GM21381 (cell line): ENCODE data around the gene RASD2.

Experiments used
- ATAC-seq: cut with Tn5 transposase; IDR thresholded peaks from one replicate; pipeline ENCODE4 v1.9.1; 2021; ENCODE audit warnings: mild to moderate bottlenecking, moderate library complexity; ENCODE audit not compliant: unreplicated experiment

Gene RASD2

DNA sequence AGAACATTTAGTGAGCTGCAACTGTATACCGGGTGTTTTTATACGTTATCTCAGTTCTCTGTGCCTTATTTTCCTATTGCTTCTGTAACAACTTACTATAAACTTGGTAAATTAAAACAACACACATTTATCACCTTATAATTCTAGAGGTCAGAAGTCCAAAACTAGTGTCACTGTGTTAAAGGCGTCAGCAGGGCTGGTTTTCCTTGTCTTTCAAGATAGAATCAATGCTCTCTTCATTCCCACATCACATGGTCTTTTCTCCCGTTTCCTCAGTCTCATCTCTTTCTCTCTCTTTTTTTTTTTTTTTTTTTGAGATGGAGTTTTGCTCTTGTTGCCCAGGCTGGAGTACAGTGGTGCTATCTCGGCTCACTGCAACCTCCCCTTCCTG is 40.4 kb downstream of the RASD2 start:
- ATAC-seq = no peak

DNA sequence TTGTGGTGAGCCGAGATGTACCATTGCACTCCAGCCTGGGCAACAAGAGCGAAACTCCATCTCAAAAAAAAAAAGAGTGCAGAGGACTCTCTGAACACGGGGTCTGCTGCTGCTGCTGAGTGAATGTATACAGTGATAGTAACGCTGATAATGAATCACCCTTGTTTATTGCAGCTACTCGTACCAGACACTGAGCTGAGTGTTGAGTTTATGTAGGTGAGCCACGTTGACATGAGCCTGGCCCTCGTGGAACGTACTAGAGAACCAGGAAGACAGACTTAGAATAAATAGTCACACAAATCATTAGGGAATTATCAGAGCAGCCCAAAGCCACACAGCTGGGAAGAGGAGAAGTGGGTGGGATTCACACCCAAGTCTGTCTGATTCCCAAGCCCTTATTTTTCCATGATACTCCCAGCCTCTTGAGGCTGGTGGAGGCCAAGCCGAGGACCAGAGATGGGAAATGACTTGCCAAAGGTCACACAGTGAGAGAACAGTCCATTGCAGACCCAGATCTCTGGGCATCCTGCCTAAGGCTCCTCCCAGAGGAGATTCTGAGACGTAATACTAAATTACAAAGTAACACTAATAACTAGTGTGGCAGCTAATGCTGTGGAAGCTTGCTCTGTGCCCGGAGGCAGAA is 41.7 kb downstream of the RASD2 start:
- no peak for ATAC-seq

DNA sequence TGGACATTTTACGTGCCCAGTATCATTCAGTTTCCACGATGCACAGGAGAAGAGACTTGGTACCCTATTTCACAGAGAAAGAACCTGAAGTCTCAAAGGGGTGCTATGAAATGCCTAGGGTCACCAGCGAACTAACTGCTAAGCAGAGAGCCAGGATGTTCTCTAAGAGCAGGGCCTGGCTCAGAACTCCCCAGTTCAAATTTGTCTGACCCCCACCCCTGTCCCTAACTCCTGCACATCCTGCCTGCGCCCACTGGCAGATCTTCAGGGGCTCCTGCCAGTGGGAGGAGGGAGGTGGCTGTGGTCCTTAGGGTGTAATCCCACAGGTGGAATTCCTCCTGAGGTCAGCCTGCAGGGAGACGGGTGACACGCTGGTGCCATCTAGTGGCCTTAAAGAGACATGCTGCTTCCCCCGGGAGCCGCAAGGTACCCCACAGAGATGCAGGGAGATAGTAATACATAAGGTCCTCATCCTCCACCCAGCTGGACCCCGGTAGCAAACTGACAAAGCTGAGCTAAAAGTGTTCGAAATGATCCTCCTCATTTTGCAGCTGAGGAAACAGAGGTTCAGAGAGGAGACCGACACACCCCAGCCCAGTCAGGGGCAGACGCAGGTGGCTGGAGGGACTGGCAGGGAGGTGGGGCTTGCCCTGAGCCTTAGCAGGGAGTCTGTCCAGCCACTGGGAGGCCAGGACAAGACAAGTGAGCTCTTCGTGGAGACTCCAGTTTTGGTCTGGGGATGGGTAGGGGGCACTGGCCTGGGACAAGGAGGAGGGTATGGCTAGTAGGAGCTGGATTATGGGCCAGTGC is 42.4 kb downstream of the RASD2 start:
- no peak for ATAC-seq

GRCh38 chr22:35586771-35587170 is 46.1 kb downstream of the RASD2 start:
- no peak for ATAC-seq

DNA sequence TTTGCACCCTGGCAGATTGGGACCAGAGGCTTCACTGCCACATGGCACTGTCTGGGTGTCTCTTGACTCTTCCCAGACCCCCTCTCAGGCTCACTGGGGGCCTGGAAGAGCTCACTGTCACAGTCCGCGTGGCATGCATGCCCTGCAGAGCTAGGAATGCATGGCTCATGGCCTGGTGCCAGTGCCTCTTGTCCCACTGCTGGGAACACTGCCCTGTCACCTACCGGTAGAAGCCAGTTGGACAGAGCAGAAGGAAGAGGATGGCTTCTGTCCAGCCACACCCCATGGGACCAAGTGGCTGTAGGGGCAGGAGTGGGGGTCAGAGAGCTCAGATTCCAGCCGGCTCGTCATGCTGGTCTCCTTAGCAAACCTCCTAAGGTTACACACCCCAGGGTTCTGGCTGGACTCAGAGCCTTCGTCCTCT is 46.8 kb downstream of the RASD2 start:
- no peak for ATAC-seq

- ATAC-seq = no peak
These were observed 47.3 kb downstream of the RASD2 start for GRCh38 chr22:35587896-35588295.

DNA sequence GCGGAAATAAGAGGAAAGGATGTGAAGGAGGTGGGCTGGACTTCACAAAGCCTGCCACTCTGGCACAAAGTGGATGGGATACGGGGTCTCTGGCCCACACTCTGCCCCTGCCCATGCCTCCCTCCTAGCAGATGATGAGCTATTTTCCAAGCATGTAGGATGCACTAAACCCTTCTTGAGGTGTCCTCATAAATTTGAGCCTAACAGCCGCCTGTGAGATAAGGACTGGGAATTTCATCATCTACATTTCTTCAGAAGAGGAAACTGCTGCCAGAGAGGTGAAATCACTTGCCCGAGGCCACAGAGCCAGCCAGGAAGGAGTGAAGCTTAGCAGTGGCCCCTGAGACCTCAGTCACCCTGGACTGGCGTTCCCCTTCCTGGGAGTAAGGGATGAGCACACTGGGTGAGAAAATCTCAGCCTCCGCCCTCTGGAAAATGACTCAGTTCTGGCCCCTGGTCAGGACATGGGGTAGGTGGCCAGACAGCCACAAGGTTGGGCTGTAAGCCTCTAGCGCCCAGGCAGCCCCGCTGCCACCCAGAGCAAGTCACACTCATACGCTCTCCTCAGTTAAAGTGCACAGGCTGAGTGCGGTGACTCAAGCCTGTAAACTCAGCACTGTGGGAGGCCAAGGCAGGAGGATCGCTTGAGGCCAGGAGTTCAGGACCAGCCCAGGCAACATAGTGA is 48.6 kb downstream of the RASD2 start:
- no peak for ATAC-seq

DNA sequence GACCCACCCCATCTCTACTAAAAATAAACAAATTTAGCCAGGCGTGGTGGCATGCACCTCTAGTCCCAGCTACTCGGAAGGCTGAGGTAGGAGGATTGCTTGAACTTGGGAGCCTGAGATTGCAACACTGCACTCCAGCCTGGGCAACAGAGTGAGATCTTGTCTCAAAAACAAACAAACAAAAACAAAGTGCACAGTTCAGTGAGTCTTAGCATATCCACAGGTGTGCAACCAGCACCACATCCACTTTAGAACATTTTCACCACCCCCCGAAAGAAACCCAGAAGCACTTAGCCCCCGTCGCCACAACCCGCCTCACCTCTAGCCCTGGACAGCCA is 49.1 kb downstream of the RASD2 start:
- ATAC-seq = no peak

DNA sequence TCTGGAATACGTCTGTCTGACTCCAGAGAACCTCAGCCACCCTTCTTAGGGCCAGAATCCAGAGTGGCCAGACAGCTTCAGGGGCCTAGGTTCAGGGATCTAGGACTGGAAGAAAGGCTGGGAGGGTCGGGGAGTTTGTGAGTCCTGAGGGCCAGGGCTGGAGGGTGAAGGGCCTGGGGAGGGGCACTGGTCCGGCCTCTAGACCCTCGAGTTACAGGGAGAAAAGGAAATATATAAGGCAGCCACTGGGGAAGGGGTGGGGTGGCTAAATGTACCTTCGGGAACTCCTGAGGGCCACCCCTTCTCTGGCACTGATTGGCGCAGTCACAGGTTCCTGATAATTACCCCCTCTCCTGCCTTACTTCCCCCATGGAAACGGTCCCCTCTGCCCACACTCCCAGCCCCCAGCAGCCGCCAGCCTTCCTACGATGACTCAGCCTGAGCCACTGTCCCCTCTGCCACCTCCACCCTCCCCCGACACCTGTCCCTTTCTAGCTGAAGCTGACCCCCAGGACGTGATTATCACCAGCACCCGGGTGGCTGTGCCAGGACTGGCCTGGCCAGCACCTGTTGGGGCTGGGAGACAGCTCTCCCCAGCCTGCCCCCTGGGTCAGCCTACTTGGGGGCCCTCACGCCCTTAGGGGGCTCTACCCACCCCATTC is 50.1 kb downstream of the RASD2 start:
- no peak for ATAC-seq

DNA sequence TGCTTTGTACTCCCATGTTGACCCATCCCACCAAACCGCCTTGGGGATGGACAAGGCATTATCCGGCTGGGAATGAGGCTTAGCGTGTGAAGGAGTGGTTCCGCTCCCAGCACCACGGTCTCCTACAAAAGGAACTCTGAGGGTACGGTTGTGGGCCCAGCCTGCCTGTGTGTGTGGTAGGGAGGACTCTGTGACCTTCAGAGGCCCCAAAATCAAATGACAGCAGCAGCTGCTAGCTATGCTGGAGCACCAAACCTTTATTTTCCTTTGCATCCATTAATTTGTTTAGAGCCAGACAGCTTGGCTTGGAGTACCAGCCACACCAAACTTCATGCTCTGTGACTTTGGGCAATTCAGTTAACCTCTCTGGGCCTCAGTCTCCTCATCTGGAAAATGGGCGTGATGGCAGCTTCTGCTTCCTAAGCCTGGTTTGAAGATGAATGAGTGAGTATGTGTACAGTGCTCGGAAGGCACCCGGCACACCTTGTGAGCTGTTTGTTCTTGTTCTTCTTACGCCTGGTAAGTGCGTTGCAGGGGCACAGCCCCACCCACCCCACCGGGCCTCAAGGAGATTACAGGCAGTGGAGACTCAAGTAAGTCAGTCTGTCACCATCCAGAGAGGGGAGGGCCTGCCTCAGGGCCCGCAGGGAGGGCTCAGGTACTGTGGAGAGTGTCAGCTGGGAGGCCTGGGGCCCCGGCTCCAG is 51.2 kb downstream of the RASD2 start:
- no peak for ATAC-seq

DNA sequence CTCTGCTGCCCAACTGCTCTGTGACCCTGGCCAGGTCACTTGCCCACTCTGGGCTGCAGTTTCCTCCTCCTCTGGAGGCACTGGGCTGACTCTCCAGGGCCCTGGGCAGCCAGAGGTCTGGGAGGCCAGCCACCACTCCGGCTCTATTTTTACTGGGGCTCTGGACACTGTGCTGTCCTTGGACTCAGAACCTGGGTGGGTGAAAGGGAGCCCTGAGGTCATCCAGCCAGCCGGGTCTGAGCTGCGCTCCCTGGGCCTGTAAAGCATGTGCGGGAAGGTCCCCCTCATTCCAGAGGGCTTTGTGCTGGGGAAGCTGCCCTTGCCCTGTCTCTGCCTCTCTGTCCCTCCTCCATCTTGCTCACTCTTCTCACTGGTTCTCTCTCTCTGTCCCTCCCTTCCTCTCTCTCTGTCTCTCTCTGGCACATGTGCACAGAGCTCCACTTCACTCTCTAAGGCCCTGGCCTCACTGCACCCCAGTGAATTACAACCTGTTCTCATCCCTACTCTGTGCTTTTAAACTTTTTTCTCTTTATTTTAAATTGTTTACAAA is 51.9 kb downstream of the RASD2 start:
- no peak for ATAC-seq

GRCh38 chr22:35593071-35593890 is 52.6 kb downstream of the RASD2 start:
- no peak for ATAC-seq

DNA sequence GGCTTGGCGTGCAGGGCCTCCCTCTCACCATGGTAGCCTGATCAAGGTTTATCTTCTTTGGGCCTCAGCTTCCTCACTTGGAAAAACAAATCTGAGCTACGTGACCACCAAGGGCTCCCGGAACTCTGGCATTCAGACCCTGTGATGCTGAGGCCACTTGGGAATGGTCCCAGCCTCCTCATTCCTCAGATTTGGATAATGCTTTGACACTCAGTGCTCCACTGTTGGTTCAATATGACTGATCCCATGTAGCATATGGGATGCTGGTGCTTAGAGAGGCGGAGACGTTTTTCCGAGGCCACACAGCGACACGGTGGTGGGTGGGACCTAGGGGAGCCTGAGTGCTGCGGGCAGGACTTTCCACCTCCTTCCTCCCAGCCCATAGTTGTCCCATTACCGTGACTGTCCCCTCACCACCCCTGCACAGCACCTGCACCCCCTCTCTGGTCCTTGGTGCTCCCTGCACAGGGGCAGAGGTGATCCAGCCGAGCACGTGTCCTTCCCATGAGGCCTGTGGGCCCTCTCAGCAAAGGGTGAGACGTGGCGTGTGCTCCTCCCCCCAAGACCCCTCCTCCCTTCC is 53.4 kb downstream of the RASD2 start:
- no peak for ATAC-seq

- no peak for ATAC-seq
These were observed 54.1 kb downstream of the RASD2 start for GRCh38 chr22:35594686-35595085.

DNA sequence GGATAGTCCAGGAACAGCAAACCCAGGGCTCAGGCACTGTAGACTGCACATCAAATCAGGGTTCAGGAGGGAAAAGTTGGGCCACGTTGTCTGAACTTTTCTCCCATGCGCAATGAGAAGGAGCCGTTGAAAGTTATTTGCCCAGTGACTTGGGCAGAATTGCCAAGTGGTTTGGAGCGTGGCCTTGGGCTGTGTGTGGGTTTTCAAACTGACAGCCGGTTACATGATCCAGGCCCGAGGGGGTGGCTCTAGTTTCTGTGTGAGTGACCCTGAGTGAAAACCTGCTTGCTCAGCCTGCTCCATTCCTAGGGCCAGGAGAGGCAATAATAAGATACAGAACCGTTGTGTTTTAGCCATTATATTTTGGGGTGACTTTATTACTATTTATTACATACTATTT is 56.2 kb downstream of the RASD2 start:
- no peak for ATAC-seq

GRCh38 chr22:35597692-35598395 is 57.2 kb downstream of the RASD2 start:
- ATAC-seq = no peak

GRCh38 chr22:35598396-35598710 is 57.7 kb downstream of the RASD2 start:
- ATAC-seq = no peak

GRCh38 chr22:35599364-35599763 is 58.7 kb downstream of the RASD2 start:
- ATAC-seq = no peak

- no peak for ATAC-seq
These were observed 59.8 kb downstream of the RASD2 start for GRCh38 chr22:35600476-35600875.
